Mucosa of gallbladder (tissue), 1 donor: Measurements from ENCODE around the gene AJAP1. TPM values are rescaled to one million over a fixed set of nuclear protein-coding genes. Genes with fewer than 3 reads are reported as not detected.

Experiments
- DNase-seq: peaks from one replicate; pipeline ENCODE4 v3.0.0-alpha.2; 2020; ENCODE audit warnings: low spot score
- total RNA-seq: library from RNA; stranded (reverse); gene quantifications from one replicate; pipeline ENCODE4 v1.2.1, GENCODE V29; 2021
- donor health status: DM: no; HTN: no; CAD: no.

Gene AJAP1
- total RNA-seq, 1 donor from 2014 or later = 0.43 TPM

DNA sequence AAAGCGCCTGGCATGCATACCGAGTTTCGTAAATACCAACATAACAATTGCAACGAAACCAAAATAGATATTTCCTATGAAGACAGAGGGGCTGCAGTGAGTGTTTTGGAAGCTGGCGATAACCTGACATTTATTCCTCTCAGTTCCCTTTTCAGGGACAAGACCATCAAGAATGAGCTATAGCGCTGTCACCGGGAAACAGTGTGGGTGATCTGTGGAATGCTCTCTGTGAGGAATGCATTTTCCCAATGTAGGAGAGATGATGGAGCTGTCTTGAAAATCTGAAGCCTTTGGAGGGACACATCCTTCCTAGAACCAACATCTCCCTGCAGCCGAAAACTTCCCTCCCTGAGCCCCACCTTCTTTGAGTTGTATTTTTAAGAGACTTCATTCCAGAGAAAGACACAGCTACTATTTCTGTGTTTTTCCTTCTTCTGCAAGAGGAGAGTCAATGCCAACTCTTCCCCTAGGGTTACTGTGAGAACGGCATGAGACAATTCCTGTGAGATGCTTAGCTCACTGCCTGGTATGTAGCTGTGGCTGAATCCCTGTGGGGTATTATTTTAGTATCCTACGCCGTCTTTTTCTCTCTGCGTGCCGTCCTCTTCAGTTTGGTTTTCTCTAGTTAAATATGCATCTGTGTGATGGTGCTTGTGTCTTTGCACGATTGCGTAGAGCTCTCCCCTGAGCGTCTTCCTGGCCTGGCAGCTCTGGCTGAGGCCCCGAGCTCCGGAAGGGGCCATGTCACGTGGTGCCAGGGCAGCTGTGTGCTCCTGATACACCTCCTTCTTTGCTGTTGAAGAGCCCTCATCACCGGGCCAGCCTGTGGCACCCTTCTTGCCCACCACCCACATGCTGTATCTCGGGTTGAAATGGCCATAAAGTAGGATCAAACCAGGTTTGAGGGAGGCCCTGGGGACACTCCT is 45.2 kb downstream of the AJAP1 start:
- no peak for DNase-seq

DNA sequence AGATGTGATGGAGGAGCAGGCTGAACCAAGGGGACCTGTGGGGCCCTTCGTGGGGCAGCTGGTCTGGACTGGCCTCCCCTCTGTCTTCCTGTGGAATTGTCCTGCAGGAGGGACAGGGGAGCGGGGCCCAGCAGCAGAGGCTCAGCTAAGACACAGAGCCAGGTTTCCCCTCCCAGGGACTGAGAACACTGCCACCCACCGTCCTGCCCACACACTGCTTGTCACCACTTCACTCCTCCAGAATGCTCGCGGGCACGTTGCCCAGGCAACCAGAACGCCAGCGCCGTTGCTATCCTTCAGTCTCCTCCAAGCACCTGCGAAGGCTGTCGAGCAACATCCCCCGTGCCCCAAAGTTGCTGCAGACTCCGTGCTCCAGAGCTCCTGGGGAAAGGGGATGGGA is 46.4 kb downstream of the AJAP1 start:
- no peak for DNase-seq

DNA sequence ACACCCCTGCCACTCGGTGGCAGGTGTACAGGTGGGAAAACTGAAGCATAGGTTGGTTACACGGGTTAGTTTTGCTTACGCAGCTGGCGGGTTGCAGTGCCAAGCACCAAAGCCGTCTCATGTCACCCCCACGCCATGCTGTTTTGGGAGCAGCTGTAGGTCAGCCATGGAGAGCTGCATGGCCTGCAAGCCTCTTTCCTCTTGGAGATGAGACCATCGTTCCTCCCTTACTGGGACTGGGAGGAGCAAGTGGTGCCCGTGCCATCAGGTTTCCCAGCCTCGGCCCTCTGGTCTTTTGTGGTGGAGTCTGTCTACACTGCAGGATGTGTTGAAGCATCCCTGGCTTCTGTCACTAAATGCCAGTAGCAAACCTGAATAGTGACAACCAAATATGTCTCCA is 46.9 kb downstream of the AJAP1 start:
- DNase-seq = no peak

DNA sequence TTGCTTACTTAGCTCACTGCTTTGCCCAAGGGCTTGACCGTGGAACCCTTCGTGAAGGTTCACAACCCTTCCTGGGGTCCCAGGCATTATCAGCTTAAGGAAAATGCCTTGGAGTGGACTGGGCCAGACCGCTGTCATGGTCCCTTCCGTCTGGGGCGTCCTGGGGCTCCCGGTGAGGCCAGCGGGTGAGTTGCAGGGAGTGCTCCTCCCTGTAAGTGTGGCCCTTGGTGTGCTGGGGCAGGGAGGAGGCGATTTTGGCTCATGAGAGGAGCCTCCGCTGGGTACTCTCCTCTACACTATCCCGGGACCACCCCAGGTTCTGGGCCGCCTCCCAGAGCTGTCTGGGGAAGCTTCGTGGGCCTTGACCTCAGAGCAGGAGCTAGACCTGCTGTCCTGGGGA is 48.1 kb downstream of the AJAP1 start:
- DNase-seq = no peak

DNA sequence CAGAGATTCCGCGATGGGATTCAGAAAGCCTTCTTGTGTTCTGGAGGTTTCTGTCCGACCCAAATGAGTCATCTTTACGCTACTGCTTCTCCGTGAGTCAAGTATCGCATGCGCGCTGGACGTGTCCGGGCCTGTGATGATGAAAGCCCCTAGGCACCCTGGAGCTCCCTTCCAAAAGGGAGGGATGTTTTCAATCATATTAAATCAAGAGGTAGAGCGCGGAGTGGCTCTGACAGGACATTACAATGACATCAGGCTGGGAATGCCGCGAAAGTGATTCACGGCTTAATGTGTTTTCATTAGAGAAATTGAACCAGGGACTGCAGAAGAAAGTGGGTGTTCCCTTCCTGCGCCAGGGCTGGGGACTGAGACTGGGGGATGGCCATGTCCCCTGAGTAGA is 48.5 kb downstream of the AJAP1 start:
- DNase-seq = no peak

DNA sequence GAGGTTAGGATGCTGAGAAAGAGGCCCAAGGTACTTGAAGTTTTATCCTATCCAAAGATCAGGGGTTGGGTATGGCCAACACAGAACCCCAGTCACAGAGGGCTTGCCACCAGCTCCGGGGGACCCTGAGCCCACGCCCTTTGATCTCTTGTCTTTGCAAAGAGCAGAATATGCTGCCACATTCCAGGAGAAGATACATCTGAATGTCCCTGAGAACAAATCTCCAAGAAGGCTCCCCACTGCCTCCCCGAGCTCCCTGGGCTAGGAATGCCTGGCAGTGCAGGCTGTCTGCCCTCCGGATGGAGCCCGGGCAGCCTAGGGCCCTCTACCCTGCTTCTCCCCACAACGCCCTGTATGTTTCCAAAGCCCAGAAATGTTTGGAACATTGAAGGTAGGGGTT is 49.2 kb downstream of the AJAP1 start:
- no peak for DNase-seq

DNA sequence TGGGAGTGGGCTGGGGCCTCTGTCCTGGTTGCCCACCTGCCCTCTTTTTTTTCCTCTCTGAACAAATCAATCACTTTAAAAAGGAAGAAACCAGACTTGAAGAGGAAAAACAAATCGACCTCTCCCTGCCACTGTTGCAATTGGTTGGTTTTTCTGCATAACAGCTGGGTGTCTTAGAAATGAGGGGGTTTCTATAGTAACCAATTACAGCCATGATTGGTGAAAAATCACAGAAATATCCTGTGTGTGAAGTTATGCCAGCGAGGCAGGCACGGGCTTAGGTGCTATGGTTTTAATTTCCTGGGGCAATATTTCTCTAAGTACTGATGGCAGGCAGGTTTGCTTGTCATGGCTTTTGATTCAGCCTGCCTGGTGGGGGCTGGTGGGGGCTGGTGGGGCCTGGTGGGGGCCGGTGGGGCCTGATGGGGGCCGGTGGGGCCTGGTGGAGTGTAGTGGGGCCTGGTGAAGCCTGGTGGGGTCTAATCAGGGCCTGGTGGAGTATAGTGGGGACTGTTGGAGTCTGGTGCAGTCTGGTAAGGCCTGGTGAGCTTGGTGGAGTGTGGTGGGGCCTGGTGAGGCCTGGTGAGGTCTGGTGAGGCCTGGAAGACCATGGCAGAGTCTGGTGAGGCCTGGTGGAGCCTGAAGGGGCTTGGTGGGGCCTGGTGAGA is 54.6 kb downstream of the AJAP1 start:
- no peak for DNase-seq

DNA sequence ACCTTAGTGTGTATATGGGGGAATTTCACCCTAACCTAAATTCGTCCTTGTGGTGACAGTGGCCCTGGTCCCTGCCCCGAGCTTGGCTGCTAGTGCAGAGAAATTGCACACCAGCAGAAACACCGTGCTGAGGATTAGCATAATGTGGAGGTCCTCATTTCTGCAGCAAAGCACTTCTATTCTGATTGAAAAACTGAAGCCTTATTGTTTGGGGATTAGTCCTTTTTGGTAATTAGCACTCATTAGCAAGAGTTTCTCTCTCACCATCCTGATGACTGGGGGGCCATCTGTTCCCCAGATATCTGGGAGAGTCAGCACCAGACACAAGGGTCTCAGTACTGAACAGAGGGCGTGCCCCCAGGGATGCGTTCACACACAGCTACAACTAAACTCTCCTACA is 55.2 kb downstream of the AJAP1 start:
- no peak for DNase-seq

DNA sequence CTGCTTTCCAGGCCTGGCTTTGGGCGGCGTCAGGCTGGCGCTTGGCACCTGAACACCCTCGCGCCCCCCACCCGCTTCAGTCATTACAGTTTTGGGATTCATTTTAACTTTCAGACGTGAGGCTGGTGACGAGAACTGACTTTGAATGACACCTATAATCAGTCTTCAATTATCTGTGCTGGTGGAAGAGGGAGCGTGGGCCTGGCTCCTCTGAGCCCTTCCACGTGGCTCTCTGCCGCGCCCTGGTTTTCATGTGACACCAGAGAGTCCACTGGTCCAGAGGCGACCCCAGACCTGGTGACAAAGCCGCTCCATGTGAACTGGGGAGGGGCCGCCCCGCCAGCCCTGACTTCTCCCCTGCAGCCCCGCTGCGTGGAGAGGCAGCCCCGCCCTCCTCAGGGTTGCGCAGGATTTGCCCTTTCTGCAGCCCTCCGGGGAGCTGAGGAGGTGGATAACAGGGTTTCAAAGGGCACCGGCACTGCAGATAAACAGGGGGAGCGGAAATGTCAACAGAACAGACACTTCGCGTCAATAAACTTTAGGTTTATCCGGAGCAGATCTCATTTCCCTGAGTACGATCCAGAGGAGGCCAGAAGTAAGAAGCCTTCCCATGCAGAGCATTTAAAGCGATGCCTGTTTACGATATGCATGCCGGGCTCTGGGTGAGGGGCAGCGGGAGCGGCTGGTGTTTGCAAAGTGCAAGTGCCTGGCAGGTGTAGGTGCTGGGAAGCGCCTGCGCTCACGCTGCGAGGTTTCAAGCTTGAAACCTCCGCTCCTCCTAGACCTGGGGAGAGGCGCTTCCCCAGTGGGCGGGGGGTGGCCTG is 56.4 kb downstream of the AJAP1 start:
- no peak for DNase-seq

DNA sequence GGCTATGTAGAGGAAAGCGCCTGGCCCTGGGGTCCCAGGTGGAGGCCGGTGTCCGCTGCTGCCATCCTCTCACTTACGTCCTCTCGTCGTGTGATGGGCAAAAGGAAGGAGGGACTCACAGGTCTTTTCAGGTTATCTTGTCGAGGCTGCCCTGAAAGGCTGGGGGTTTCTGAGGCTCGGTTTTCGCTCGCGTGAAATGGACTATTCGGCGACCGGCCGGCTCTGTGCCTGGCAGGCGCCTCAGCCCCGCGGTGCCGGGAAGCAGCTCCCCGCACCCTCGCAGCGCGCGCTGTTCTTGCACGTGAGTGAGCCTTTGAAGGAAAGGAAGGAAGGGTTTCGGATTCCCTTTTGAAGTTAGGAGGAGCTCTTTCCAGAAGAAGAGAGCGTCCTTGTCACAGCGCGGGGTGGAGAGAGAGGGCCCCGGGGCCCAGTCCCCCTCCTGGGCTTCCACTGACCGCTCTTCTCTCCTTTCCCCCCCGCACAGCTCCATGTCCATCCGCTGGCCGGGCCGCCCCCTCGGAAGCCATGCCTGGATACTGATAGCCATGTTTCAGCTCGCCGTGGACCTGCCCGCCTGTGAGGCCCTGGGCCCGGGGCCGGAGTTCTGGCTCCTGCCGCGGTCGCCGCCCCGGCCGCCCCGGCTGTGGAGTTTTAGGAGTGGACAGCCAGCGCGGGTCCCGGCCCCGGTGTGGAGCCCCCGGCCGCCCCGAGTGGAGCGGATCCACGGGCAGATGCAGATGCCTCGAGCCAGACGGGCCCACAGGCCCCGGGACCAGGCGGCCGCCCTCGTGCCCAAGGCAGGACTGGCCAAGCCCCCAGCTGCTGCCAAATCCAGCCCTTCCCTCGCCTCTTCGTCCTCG is 57.2 kb downstream of the AJAP1 start:
- no peak for DNase-seq

DNA sequence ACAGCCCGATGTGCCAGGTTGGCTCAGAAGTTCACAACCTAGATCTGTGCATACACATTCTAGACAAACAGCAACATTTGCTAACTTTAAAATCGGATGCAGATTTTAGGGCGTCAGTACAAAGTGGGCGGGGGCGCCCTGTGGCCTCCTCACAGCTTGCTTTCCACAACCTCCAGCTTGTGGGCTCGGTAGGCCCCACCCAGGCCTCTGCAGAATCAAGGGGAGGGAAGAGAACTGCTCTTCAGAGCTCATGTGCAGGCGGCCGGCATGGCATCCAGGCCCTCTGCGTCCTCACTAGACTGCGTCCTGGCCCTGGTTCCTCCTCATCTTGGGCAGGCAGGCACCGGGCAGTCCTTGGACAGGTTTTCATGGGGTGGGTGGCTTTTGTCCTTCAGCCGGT is 59.3 kb downstream of the AJAP1 start:
- no peak for DNase-seq

DNA sequence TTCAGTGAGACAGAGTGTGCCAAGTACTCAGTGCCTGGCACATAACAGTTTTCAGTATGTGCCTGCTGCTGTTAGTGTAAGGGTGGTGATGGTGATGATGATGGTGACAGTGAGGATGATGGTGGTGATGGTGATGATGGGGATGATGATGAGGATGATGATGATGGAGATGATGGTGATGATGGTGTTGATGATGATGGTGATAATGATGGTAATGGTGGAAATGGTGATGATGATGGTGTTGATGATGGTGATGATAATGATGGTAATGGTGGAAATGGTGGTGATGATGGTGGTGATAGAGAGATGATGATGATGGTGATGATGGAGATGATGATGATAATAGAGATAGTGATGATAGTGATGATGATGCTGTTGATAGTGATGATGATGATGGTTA is 62.0 kb downstream of the AJAP1 start:
- DNase-seq = no peak

DNA sequence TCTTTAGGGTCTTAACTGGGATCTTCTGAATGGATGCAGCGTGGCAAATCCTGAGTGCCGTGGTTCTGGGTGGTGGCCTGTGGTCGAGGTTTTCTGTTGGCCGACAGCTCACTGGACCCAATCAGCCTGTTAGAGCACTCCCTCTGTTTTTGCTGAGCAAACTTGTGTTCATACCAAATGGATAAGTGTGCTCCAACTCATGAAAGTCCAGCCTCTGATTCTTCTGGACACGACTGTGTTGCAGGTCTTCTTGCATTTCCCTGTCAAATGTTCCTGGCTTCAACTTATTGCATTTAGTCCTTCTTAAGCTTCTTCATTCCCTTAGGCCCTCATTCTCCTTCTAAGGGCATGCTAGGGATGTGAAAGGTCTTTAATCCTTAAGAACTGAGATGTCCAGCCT is 63.7 kb downstream of the AJAP1 start:
- no peak for DNase-seq

DNA sequence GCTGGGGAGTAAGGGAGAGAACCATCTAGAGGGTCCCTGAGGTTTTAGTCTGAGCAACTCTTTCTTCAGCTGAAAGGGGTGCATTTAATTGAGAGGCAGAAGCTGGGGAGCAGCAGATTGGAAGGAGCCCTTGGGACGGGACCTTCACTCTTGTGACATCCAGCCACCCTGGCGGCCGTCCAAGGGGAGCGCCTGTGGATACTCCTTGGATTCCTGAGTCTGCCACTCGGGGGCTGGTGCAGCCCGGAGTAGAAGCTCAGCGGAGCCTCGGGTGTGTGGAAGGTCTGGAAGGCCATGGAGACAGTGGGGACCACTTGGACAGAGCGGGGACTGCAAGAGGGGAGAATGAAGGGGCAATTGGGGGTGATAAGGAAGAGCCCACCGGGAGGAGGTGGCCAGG is 68.7 kb downstream of the AJAP1 start:
- no peak for DNase-seq

DNA sequence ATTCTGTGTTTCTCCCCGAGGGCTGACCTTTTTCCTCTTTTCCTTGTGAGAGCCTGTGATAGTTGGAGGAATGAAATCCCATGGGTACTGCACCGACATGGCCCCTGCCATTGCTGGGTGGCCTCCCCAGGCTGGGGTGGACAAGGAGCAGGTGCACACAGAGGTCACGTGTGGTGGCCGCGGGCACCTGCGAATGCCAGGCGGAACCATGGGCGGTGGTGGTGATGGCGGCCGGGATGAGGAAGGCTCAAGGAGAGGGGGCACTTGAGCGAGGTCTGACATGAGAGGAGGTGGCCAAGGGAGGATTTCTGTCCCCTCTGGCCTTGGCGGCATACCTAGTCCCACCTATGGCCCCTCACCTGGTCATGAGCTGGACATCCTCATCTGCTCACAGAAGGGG is 69.6 kb downstream of the AJAP1 start:
- no peak for DNase-seq

DNA sequence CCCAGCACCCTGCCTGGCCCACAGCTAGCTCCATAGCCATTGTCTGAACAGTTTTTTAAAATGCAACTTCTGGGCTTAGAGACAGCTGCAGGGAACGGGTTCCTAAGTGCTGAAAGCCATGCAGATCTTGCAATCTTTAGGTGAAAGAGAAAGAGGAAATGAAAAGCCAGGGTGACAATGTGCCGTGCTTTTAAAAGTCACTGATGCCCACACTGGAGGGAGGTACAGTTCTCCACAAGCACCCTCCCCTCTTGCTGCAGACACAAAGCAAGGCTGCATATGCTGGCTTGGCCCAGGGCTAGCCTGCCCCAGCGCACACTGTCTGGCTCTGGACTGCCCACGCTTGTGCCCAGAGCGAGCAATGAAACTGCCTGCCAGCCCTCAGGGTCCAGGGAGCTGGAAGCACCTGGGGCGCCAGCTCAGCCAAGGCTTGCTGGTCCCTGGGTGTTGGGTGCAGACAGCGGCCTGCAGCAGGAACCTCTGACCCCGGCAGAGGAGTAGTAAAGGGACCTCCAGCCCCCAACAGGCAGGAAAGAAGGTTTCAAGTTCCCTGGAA is 70.4 kb downstream of the AJAP1 start:
- no peak for DNase-seq

DNA sequence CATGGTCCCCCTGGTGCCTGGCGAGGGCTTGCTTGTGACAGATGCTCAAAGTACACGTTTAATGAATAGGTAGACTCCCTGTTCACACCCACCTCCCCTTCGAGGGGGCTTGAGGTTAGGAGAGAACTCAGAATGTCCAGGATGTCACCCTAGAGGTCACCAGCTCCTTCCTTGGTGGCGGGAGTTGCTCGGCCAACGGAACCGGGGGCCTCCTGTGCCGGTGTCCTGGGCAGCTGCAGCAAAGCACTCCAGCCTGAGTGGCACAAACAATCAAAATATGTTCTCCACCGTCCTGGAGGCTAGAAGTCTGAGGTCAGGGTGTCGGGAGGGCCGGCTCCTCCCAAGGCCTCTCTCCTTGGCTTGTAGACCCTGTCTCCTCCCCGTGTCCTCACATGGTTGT is 71.0 kb downstream of the AJAP1 start:
- no peak for DNase-seq

DNA sequence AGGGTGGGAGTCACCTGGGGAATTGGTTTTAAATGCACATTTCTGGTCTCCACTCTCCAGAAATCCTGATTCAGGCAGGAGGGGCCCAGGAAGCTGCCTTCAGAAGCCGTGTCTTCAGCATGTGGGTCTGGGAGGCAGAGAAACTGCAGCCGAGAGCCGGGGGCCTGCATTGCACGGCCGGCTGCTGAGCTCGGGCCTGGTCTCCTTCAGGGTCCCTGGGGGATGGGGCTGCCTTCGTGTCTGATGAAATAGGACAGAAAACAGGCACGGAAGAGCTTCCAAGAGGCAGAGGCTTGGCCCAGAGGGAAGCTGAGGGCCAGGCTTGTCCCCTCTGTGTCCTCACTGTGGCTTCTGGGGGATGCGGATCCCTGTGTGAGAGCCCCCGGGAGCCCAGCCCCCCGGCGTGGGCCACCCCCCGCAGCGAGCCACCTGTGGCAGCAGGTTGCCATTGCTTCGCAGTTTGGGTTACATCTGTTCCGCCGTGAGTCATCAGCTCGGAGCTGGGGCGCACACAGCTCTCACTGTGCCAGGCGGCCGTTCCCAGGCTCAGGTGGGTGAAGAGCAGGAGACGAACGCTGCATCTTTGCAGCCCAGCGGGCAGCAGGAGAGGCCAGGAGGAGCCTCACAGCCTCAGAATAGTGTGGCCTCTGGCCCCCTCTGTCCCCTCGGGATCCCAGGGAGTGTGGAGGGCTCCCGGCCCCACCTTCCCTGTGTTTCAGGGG is 72.4 kb downstream of the AJAP1 start:
- DNase-seq = no peak

DNA sequence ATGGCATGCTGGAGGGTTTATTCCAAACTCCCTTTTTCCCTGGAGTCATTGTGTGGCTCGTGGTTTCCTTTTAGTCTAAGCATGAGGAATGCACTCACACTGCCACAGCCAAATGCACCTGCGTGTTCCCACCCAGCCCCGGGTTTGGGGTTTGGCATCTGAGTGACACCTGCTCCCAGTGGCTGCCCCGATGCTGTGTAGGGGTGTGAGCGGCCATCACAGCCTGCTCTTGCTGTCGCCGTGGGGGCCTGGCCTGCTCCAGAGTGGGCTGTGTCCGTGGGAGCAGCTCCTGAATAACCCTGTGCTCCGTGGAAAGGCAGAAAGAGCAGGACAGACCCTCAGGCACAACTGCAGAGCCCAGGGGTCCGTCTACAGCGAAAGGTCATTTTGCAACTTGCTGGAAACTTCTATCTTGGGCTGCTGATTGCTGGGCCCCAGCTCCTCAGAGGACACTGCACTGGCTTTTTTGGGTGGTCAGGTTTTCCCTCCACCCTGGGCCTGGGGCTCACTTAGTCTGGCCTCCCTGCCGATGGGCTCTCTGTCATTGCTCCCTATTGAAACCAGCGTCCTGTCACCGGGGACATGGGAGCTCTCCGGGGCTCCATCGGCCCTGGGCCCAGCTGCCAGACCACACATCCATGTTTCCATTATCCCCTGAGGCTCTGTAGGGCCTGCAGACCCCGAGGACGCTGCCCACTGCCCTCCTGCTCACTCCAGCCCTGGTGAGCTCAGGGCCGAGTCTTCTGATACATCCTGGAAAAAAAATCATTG is 74.1 kb downstream of the AJAP1 start:
- DNase-seq = no peak

DNA sequence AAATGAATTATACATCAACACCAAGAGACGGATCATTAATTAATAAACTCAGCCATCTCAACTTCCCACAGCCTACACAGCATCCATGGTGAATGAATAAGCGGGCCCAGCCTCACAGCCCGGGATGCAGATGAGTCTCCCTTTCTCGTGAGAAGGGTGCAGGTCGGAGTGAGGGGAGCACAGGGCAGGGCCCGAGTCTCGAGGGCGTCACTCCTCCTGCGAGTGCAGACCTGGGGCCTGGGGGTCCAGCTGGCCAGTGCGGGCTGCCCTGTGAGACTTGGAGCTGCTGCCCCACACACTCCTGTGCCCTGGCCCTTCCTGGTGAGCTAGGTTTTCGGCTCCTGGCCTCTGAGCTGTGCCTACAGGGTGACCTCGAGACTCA is 74.7 kb downstream of the AJAP1 start:
- no peak for DNase-seq
